DND-41 (cell line): ENCODE results near the gene ACOXL.

ENCODE experiments used
- ATAC-seq: fragments of 200-7000 bp; cut with Tn5 transposase; 3 replicates; pipeline ENCODE4 v1.9.1; 2021; ENCODE audit warnings: low read depth; ENCODE audit not compliant: insufficient read depth
- DNase-seq: peaks from one replicate; pipeline ENCODE4 v3.0.0-alpha.2; 2020
- H2AFZ ChIP-seq: 2 replicates; pipeline ENCODE4 v1.6.0; 2012; ENCODE audit warnings: low read depth, low read length
- H3K27ac ChIP-seq: 2 replicates; pipeline ENCODE4 v1.5.1; 2012; ENCODE audit warnings: low read length, inconsistent platforms
- H3K27me3 ChIP-seq: fragments of 200-600 bp; sonication (generic); 2 replicates; pipeline ENCODE4 v1.6.0; 2012; ENCODE audit warnings: low read length, mild to moderate bottlenecking, inconsistent platforms; ENCODE audit not compliant: insufficient read depth, poor library complexity
- H3K36me3 ChIP-seq: 2 replicates; pipeline ENCODE4 v1.5.1; 2012; ENCODE audit warnings: low read length, inconsistent platforms; ENCODE audit not compliant: insufficient read depth
- H3K4me1 ChIP-seq: 2 replicates; pipeline ENCODE4 v1.5.1; 2012; ENCODE audit warnings: mild to moderate bottlenecking, low read length; ENCODE audit not compliant: insufficient read depth
- H3K4me2 ChIP-seq: 2 replicates; pipeline ENCODE4 v1.6.0; 2012; ENCODE audit warnings: mild to moderate bottlenecking, moderate library complexity, low read length, inconsistent platforms; ENCODE audit not compliant: insufficient read depth
- H3K4me3 ChIP-seq, 2 experiments: fragments of 200-600 bp in 1 of 2; shearing (Covaris generic) in 1 of 2; 2 replicates each; pipeline ENCODE4 v1.5.1; 2012 to 2016; ENCODE audit warnings: inconsistent platforms in 2 of 2, low read length in 2 of 2, mild to moderate bottlenecking in 2 of 2, low read depth in 1 of 2, moderate library complexity in 1 of 2
- H3K79me2 ChIP-seq: 2 replicates; pipeline ENCODE4 v1.6.0; 2012; ENCODE audit warnings: low read length, inconsistent platforms; ENCODE audit not compliant: insufficient read depth
- H3K9ac ChIP-seq: 2 replicates; pipeline ENCODE4 v1.6.0; 2012; ENCODE audit warnings: low read depth, mild to moderate bottlenecking, inconsistent platforms, low read length, moderate library complexity
- H3K9me3 ChIP-seq: 2 replicates; pipeline ENCODE4 v1.5.1; 2012; ENCODE audit warnings: low read length, moderate library complexity, mild to moderate bottlenecking, inconsistent platforms; ENCODE audit not compliant: insufficient read depth, severe bottlenecking
- H4K20me1 ChIP-seq: 2 replicates; pipeline ENCODE4 v1.6.0; 2012; ENCODE audit warnings: low read length; ENCODE audit not compliant: insufficient read depth
- EZH2 ChIP-seq: IDR thresholded peaks from 3 replicates; pipeline ENCODE4 v1.6.1; 2012; ENCODE audit warnings: borderline replicate concordance, low read depth, mild to moderate bottlenecking, moderate library complexity, low read length, inconsistent platforms; ENCODE audit not compliant: severe bottlenecking
- TF ChIP-seq, protein P1 (sequence below): IDR thresholded peaks from 2 replicates; pipeline ENCODE4 v1.5.1; 2012; ENCODE audit warnings: borderline replicate concordance, low read length, moderate library complexity, mild to moderate bottlenecking; ENCODE audit not compliant: poor library complexity, severe bottlenecking; ENCODE audit errors: extremely low read depth

The ACOXL gene

DNA sequence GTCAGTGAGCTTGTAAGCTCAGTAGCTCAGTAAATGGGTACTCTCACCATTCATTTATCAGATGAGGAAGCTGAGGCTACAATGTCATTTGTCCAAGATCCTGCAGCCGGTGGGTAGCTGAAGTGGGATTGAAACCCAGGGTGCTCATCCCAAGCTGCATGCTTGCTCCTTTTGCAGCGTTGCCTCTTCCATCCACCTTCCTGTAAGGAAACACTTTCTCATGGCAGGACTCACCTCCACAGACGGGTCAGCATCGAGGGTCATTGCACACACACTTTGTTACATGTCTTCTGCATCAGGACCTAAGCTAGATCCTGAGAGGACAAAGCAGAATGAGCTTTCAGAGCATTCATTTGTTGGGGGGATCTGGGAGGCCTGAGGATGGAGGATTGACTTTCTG lies 60.7 kb downstream of the ACOXL start:
- H3K27ac ChIP-seq = no peak overlapping the region
- TF ChIP-seq, protein P1, sequence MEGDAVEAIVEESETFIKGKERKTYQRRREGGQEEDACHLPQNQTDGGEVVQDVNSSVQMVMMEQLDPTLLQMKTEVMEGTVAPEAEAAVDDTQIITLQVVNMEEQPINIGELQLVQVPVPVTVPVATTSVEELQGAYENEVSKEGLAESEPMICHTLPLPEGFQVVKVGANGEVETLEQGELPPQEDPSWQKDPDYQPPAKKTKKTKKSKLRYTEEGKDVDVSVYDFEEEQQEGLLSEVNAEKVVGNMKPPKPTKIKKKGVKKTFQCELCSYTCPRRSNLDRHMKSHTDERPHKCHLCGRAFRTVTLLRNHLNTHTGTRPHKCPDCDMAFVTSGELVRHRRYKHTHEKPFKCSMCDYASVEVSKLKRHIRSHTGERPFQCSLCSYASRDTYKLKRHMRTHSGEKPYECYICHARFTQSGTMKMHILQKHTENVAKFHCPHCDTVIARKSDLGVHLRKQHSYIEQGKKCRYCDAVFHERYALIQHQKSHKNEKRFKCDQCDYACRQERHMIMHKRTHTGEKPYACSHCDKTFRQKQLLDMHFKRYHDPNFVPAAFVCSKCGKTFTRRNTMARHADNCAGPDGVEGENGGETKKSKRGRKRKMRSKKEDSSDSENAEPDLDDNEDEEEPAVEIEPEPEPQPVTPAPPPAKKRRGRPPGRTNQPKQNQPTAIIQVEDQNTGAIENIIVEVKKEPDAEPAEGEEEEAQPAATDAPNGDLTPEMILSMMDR = no peak
- no peak for TF ChIP-seq EZH2
- H3K9ac ChIP-seq = no peak overlapping the region
- H3K9me3 ChIP-seq = no peaks in the 10 kb centered on the region
- no peaks in the 10 kb centered on the region for H3K27me3 ChIP-seq
- no peak for ATAC-seq
- no peak overlapping the region for H3K4me2 ChIP-seq
- H3K79me2 ChIP-seq = no peaks in the 10 kb centered on the region
- H2AFZ ChIP-seq = no peak overlapping the region
- peaks cover 17% of the 10 kb centered on the region for H3K4me1 ChIP-seq
- H3K4me3 ChIP-seq = no peak overlapping the region
- no peak for DNase-seq
- no peaks in the 10 kb centered on the region for H3K36me3 ChIP-seq
- no peaks in the 10 kb centered on the region for H4K20me1 ChIP-seq

DNA sequence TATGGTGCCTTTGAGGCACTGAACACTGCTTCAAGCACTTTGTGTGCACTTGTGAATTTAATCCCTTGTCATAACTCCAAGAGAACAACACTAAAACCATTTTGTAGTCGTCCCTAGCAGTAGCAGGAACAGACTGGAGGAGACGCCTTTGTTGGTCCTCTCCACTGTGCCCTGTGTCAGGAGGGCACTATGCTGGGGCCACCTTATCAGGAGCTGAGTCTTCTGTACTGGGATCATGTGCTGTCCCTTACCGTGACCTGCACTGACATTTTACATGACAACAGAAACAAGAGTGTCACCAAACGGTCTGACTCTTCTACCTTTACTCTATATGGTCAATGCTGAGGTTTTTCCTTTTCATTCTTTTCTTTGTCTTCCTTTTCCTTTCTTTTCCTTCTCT lies 62.0 kb downstream of the ACOXL start:
- Histone ChIP-seq H3K36me3 (no peaks in the 10 kb centered on the region), H3K4me1 (peaks cover 17% of the 10 kb centered on the region), H3K79me2 (no peaks in the 10 kb centered on the region), H3K9ac (no peak overlapping the region), H3K9me3 (no peaks in the 10 kb centered on the region), H3K27me3 (no peaks in the 10 kb centered on the region), H3K4me2 (no peak overlapping the region), H4K20me1 (no peaks in the 10 kb centered on the region), H3K4me3 (no peak overlapping the region), H2AFZ (no peak overlapping the region), H3K27ac (no peak overlapping the region)
- TF ChIP-seq, protein P1 = no peak
- no peak for TF ChIP-seq EZH2
- DNase-seq (no peak), ATAC-seq (no peak)

DNA sequence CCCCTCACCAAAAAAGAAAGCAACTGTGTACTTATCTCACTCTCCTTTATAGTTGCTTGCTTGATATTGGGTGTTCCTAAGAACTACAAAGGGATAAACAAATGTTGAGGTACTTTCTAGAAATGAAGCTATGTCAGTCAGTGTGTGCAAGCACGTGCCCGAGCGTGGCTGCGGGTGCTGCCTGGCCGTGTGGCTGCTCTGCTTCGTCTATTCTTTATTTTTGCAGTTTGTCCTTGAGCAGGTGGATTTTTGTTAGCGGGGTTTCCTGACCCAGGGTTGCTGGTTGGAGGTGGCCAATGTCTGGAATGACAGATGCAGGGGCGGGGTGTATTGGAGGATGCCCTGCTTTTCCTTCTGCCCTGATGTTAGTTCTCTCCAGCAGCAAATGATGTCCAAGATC lies 62.6 kb downstream of the ACOXL start:
- no peaks in the 10 kb centered on the region for H4K20me1 ChIP-seq
- DNase-seq = no peak
- H2AFZ ChIP-seq = no peak overlapping the region
- no peak overlapping the region for H3K27ac ChIP-seq
- H3K27me3 ChIP-seq = no peaks in the 10 kb centered on the region
- peaks cover 17% of the 10 kb centered on the region for H3K4me1 ChIP-seq
- no peaks in the 10 kb centered on the region for H3K36me3 ChIP-seq
- H3K79me2 ChIP-seq = no peaks in the 10 kb centered on the region
- no peak for ATAC-seq
- H3K9ac ChIP-seq = no peak overlapping the region
- no peak overlapping the region for H3K4me2 ChIP-seq
- H3K4me3 ChIP-seq = no peak overlapping the region
- TF ChIP-seq EZH2 = no peak
- TF ChIP-seq, protein P1 = no peak
- H3K9me3 ChIP-seq = no peaks in the 10 kb centered on the region
